ENCODE results near the gene QSER1.
"Not testable (repeated sequence)": the region's sequence is repeated elsewhere in the genome, so short reads cannot be mapped to it uniquely, and the experiment has no call there.

Gene QSER1

DNA sequence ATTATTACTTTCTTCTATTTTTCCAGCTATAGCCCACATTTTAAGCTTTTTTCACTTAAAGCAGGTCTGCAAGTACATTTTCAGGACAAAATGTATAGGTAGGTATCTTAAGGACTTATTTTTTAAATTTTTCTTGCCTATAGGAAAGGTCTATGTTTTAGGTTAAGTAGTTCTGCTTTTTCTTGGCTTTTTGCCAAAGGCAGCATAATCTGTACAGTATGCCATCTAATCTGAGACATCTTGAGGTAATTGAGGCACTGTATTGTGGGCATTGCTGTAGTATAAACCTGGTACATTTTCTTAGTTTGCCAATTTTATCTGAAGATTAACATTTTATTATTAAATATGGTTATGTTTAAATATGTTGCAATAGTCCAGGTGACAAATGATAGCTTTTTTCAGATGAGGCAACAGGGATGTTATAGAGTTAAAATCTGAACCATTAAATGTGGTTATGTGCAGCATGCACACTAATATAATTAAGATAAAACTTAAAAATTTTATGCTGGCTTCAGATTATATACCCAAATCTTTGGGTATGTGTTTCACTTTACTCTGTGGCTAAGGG is 42.9 kb downstream of the QSER1 start:
- no peak for DNase-seq

DNA sequence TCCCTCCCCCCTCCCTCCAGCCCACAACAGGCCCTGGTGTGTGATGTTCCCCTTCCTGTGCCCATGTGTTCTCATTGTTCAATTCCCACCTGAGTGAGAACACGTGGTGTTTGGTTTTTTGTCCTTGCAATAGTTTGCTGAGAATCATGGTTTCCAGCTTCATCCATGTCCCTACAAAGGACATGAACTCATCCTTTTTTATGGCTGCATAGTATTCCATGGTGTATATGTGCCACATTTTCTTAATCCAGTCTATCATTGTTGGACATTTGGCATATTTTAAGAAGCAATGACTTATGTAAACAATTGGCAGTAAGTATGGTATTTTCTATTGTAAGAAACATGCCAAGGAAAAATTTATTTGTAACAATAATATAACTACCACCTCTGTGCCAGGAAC is 43.6 kb downstream of the QSER1 start:
- DNase-seq, result not testable (repeated sequence)

DNA sequence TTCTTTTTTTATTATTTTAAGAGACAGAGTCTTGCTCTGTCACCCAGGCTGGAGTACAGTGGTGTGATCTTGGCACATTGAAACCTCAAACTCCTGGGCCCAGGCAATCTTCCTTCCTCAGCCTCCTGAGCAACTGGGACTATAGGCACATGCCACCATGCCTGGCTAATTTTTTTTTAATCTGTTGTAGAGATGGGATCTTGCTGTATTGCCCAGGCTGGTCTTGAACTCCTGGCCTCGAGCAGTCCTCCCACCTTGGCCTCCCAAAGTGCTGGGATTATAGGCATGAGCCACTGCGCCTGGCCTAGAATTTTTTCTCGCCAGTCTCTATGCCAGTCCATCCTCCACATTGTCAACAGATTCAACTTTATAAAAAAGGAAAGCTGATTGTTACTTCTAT is 44.7 kb downstream of the QSER1 start:
- DNase-seq, result not testable (repeated sequence)

DNA sequence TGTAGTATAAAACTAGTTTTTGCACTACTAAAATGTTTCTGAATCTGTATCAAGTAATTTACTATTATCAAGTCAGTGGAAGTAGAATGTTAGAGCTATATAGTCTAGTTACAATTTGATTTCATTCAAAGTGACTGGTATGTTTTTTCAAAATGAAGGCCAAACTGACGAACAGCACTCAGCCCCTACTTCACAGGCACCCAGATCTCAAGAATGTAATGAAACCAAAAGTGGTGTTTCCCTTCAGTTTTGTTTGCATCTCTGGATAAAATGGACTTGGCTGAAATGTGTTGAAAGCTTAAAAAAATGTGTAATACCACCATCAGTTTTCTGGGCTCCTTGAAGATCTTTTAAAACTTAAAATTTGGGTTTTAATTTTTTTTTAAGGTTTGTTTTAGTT is 46.4 kb downstream of the QSER1 start:
- no peak for DNase-seq

DNA sequence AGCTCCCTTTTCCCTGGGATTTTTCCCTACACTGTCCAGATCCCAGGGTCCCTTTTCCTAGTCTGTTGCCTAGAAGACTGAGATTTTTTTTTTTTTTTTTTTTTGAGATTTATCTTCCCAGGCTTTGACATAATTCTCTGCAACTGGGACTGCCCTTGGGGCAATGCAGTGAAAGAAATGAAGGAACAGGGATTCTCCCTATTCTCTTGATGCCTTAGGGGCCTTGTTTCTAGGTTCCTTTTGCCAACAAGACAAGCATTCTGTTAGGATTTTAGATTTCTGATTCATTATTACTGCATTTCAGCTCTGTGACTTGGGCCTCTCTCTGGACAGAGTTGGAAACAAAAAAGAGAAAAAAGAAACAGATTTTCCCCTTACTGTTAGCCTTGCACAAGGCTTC is 47.3 kb downstream of the QSER1 start:
- DNase-seq, result no peak

DNA sequence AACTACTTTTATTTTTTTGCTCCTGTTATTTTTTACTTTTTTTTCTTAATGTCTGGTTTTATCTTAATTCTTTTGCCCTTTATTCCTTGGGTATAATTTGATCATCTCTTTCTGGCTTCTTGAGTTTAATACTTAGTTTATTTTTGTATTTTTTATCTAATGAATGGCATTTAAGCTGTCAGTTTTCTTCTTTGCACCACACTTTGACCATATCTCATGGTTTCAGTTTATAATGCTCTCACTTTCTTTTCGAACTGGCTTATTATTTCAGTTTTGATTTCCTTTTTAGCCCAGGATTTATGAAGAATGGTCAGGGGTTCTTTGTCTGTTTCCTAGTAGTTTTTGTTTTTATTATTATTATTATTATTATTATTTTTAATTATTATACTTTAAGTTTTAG is 48.3 kb downstream of the QSER1 start:
- DNase-seq, result no peak

DNA sequence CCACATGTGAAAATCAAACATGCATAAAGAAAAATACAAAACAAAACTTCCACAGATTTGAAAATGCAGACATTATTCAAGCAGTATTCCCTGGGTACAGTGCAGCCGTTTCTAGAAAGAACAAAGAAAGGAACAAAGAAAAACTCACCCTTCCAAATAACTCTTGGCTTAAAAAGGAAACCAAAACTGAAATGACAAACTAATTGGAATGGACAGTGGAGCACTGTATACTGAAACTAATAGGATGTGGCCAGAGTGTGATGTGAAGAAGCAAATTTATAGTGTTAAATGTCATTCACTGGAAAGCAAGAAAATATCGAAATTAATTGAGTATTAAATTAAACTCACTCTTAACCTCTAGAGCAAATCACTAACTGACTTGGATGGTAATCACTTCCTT is 55.4 kb downstream of the QSER1 start:
- DNase-seq, result no peak

DNA sequence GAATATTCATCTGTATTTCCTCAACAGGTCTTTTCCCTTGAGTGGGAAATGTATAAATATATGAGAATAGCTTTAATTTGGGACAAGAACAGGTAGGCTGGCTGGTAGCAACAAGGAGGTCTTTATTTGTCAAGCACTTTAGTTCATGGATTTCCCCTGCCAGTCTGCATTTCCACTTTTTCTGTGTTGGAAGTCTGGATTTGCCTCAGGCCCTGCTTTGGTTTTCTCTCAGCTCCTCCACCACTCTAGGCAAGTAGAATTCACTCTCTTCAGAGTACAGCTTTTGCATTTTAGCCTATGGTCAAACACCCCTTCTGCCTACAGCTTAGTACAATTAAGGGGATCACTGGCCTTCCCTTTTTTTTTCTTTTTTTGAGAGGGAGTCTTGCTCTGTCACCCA is 57.1 kb downstream of the QSER1 start:
- DNase-seq, result no peak

DNA sequence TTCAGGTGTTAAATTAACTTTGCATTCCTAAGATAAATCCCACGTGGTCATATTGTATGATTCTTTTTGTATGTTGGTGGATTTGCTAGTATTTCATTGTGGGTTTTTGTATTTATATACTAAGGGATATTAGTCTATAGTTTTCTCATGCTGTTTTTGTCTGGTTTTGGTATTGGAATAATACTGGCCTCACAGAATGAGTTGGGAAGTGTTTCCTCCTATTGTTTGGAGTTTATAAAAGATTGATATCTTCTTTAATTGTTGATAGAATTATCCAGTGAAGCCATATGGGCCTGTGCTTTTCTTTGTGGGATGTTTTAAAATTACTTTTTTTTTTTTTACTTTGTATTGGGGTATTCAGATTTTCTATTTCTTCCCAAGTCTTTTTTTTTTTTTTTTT is 59.8 kb downstream of the QSER1 start:
- no peak for DNase-seq

DNA sequence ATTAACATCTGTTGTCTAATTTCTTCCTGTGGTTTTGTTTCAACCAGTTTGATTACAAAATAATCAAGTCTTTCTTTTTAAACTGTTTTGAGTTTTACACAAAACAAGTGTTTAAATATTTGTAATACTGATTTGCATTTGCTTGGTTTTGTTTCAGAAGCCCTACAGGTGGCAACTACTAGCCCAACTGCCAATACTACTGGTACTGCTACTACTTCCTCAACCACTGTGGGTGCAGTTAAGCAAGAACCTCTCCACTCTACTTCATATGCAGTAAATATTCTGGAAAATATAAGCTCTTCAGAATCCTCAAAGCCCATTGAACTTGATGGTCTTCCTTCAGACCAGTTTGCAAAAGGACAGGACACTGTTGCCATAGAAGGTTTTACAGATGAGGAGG is 61.1 kb downstream of the QSER1 start:
- DNase-seq, result no peak

DNA sequence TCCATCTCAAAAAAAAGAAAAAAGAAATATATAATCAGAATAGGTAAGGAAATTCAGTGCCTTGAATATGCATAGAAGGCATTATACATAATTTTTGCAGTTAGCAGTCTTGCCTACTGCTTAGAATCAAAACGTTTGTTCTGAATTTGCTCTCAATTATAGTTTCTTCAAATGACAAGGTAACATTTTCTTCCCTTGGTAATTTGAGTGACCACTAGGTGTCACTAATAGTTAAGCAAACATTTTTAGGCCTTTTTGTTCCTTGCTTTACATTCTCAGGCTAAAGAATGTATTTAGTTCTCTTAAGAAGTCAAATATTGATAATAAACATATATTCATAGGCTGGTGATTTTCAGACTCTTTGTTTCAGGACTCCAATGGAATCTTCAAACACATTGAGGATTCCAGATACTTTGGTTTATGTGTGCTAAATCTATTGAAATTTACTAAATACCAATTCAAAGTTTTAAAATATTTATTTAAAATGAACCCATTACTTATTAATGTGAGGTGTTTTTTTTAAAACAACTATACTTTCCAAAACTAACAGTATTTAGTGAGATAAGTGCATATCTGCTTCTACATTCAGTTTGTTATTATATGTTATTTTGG is 68.0 kb downstream of the QSER1 start:
- peak; percentile 4 for DNase-seq

DNA sequence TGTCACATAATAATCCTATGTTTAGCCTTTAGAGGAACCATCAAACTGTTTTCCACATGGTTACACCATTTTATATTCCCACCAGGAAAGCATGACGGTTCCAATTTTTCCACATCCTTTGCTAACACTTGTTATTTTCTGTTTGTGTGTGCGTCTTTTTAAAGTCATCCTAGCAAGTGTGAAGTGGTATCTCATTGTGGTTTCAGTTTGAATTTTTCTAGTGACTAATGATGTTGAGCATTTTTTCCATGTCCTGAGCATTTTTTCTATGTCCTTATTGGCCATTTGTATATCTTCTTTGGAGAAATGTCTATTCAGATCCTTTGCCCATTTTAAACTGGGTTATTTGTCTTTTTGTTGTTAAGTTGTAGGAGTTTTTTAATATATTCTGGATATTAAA is 69.4 kb downstream of the QSER1 start:
- DNase-seq, result no peak

DNA sequence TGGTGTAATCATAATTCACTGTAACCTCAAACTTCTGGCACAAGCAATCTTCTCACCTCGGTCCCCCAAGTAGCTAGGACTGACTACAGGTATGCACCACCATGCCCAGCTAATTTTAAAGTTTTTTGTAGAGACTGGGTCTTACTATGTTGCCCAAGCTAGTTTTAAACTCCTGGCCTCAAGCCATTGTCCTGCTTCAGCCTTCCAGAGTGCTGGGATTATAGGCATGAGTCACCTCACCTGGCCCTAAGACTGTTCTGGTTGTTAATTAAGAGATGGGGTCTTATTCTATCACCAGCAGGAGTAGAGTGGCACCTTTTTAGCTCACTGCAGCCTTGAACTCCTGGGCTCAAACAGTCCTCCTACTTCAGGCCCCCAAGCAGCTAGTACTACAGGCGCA is 71.1 kb downstream of the QSER1 start:
- no peak for DNase-seq

DNA sequence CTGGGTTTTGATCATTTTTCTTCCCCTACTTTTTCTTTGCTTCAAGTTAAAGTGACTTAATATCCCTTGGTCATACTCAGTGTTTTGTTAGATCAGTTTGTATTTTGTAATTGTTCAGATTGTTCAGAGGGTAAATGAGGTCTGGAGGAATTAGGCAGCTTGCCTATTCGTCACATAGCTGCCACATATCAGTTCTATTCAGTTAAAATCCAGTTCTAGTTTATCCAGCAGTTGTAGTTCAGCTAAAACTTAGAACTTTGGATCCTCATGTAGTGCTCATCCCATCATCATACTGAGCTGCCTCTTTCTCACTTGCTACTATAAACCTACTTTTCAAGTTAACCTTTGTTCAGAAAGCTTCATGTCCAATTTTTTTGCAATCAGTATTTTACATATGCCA is 75.9 kb downstream of the QSER1 start:
- DNase-seq, result no peak

DNA sequence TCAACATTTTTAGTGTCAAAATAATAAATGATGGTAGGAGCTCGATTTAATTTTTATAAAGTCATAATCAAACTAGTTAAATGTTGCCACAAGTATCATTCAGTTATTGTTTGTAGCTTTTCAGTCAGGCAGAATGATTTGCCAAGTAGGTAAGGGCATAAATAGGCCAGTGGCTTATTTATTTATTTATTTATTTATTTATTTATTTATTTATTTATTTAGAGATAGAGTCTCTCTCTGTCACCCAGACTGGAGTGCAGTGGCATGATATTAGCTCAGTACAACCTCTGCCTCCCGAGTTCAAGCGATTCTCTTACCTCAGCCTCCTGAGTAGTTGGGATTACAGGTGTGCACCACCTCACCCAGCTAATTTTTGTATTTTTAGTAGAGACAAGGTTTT is 79.6 kb downstream of the QSER1 start:
- DNase-seq, result not testable (repeated sequence)

DNA sequence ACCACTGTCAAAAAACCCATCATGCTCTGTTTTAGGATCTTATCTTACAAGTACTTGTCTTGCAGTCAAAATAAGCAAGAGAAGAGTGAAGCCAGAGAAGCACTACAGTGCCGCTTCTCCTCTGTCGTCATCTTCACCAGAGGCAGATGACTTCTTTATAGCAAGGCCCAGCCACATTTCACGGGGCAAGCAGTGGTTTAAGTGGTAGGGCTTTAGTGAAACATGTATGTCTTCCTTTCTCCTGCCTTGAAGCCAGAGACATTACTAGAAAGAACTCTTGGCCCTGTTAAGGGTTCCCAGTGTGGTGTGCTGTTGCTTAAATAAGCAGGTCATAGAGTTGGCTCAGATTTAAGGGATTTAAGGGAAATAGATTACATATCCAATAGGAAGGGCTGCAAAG is 80.2 kb downstream of the QSER1 start:
- DNase-seq, result no peak

DNA sequence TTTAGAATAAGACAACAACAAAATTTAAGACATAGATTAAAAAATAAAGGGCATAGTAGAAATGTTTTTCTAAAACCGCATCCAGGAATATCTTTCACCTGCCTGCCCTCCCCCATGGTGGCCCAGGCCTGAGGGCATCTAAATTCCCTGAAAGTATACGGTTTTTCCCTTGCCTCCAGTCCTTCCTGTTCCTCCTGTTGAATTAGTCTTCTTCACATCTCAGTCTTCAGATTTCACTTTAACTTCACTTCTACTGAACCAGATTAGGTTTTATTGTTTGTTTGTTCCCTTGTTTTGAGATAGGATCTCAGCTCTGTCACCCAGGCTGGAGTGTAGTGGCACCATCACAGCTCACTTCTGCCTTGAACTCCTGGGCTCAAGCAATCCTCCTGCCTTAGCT is 90.0 kb downstream of the QSER1 start:
- DNase-seq, result no peak

DNA sequence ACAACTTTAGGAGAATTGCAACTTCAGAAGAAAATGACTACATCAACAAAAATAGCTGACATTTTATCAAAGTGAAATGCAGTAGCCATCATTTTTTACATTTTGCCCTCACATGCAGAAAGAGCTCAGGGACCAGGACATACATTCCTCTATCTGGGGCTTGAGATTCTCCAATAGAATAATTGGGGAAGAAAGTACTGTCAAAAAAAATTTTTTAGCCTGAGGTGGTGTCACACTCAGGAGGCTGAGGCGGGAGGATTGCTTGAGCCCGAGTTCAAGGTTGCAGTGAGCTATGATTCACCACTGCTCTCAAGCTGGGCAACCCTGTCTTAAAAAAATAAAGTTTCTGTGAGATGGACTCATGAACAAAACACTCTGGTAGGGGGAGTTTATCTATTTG is 90.9 kb downstream of the QSER1 start:
- DNase-seq, result no peak

DNA sequence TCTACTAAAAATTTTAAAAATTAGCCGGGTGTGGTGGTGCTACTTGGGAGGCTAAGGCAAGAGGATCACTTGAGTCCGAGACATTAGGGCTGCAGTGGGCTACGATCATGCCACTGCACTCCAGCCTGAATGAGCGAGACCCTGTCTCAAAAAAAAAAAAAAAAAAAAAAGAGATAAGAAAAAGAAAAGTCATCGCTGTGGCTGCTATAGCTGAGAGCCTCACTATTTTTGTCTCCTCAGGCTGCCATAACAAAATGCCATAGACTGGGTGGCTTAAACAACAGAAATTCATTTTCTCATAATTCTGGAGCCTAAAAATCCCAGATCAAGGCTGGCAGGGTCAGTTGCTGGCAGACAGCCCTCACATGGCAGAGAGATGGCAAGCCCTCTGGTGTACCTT is 93.0 kb downstream of the QSER1 start:
- DNase-seq, result no peak

DNA sequence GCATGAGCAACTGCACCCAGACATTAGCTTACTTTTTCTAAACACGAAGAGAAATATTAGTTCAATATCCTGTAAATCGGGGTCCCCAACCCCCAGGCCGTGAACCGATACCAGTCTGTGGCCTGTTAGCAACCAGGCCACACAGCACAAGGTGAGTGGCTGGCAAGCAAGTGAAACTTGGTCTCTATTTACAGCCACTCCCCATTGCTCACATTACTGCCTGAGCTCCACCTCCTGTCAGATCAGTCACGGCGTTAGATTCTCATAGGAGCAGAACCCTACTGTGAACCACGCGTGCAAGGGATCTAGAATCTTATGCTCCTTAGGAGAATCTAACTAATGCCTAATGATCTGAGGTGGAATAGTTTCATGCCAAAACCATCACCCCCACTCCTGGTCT is 95.2 kb downstream of the QSER1 start:
- no peak for DNase-seq

DNA sequence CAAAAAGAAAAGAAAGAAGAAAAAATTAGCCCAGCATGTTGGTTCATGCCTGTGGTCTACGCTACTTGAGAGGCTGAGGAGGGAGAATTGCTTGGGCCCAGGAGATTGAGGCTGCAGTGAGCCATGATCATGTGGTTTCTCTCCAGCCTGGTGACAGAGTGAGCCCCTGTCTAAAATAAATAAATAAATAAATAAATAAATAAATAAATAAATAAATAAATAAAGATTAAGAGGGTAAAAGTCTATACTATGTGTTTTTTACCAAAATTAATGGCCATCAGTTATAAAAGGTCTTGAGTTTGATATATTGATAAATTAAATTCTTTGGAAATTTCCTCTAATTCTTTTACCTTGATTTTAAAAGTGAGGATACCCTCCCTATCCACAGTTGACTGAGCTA is 97.9 kb downstream of the QSER1 start:
- no peak for DNase-seq

DNA sequence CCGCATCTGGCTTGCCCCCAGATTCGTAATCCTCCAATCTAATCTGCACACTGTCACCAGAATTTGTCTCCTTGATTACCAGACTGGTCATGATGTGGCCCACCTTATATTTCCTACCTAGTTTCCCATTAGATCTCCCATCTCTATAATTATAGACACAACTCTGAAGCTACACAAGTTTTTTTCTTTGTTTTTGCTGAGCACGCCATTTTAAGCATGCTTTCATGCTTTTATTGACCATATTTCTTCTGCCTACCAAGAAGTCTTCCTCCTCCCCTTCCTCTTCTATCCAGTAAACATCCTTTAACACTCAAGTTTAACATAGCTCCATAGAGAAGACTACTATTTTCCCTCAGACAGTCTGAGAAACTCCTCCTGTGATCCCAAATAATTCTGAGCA is 98.8 kb downstream of the QSER1 start:
- no peak for DNase-seq

DNA sequence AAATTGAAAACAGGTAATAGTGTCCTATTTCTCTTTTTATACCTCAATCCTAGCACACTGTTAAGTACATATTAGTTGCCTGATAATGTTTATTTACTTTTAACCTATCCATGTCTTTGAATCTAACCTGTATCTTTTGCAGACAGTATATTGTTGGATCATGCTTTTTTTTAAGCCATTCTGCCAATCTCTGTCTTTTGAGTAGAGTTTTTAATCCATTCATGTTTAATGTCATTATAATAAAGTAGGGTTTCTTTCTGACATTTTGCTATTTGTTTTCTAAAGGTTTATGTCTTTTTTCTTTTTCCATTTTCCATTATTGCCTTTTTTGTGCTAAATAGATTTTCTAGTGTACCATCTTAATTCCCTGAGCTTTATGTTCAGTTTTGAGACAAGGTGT is 99.3 kb downstream of the QSER1 start:
- DNase-seq, result no peak

DNA sequence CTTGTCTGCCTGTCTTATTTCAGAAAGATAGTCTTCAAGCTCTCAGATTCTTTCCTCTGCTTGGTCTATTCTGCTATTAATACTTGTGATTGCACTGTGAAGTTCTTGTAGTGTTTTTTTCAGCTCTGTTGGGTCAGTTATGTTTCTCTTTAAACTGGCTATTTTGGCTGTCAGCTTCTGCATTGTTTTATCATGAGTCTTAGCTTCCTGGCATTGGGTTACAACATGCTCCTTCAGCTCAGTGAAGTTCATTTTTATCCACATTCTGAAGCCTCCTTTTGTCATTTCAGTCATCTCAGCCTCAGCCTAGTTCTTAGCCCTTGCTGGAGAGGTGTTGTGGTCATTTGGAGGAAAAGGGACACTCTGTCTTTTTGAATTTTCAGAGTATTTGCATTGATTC is 107.6 kb downstream of the QSER1 start:
- no peak for DNase-seq

DNA sequence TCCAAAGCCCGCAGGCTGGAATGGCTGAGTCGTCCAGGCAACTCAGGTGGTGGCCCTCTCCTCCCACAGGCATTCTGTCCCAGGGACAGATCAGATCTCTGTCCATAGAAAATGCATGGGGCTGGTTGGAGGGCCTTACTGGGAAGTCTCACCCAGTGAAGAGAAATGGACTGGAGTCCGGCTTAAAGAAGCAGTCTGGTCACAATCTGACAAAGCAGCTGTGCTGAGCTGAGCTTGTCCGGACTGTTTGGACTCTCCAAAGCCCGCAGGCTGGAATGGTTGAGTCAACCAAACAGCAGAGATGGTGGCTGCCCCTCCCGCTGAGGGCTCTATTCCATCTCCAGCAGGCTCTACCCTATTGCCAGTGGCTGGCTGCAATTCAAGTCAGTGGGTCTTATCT is 108.7 kb downstream of the QSER1 start:
- no peak for DNase-seq

Measured in right kidney (tissue), 1 donor.